ENCODE data around the gene ZCRB1.
A peak's percentile ranks its signal among the peaks of the same experiment; 100 is the strongest.
"Not testable (repeated sequence)": the region's sequence is repeated elsewhere in the genome, so short reads cannot be mapped to it uniquely, and the experiment has no call there.

The ZCRB1 gene

DNA sequence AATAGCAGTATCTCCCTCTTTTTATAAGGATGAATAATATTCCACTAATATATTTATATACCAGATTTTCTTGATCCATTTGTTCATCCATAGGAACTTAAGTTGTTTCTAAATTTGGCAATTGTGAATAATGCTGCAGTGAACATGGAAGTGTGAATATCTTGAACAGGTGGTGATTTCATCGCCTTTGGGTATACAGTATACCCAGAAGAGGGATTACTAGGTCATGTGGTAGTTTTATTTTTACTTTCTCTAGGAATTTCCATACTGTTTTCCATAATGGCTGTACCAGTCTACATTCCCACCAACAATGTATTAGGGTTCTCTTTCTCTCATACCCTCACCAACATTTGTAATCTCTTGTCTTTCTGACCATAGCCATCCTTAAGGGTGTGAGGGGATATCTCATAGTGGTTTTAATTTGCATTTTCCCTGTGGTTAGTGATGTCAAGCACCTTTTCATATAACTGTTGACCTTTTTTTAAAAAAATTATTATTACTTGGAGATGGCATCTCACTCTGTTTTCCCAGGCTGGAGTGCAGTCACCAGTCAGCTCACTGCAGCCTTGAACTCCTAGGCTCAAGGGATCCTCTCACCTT is 20.6 kb upstream of the ZCRB1 start:
- H3K4me3 Mint-ChIP-seq, result no peak overlapping the region
- CTCF ChIA-PET, result interaction anchor here (1.2 to 1.4 kb wide), 2 partner anchors 26 kb away, joined by 3 to 4 read pairs; no protein-coding TSS in a partner anchor
- peaks cover 16% of the 10 kb centered on the region for H3K36me3 Mint-ChIP-seq
- no peak for DNase-seq
- H3K4me1 Mint-ChIP-seq, result no peaks in the 10 kb centered on the region
- H3K27me3 Mint-ChIP-seq, result no peaks in the 10 kb centered on the region
- H3K9me3 Mint-ChIP-seq, result no peaks in the 10 kb centered on the region
- no peak overlapping the region for H3K27ac Mint-ChIP-seq

DNA sequence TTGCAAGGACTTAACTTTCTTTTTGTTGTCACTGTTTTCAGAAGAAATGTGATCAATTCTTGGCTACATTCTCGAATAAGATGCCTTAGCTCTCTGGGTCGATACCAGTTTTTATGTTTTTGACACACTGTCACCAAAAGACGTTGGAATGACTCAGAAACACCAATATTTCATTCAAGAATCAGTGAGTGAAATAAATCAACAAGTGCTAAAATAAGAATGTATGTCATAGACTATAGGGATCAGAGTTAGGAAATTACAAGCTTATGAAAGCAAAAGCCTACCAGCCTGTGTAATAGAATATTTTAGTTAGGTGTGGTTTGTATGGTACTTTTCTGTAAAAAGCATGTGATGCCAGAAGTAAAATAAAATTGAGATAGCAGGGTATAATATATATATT is 17.8 kb upstream of the ZCRB1 start:
- Mint-ChIP-seq H3K9me3 (no peaks in the 10 kb centered on the region), H3K27me3 (no peaks in the 10 kb centered on the region), H3K4me1 (peaks cover under 1% of the 10 kb centered on the region), H3K36me3 (peaks cover 12% of the 10 kb centered on the region), H3K27ac (no peak overlapping the region), H3K4me3 (no peak overlapping the region)
- DNase-seq, result no peak
- CTCF ChIA-PET, result interaction anchor here (1.0 kb wide), 1 partner anchor 28 kb away, joined by 3 read pairs; no protein-coding TSS in a partner anchor

DNA sequence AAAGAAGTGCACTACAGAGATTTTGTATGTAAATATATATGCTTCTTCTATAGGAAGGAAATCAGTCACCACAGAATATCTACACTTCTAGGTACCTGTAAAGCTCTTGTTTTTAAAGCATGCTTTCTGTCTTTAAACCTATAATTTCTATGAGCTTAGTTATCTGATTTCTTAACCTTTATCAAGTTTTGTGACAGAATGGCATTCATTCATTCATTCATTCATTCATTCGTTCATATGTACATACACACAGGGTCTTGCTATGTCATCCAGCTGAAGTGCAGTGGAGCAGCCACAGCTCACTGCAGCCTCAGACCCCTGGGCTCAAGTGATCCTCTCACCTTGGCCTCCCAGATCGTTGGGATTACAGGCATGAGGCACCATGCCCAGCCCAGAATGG is 16.1 kb upstream of the ZCRB1 start:
- Mint-ChIP-seq H3K9me3 (no peaks in the 10 kb centered on the region), H3K27me3 (no peaks in the 10 kb centered on the region), H3K36me3 (peaks cover 18% of the 10 kb centered on the region), H3K27ac (no peak overlapping the region), H3K4me1 (peaks cover 7% of the 10 kb centered on the region), H3K4me3 (no peak overlapping the region)
- DNase-seq, result no peak
- CTCF ChIA-PET, result interaction anchor here (1.3 kb wide), 1 partner anchor 10 kb away, joined by 4 read pairs; no protein-coding TSS in a partner anchor

DNA sequence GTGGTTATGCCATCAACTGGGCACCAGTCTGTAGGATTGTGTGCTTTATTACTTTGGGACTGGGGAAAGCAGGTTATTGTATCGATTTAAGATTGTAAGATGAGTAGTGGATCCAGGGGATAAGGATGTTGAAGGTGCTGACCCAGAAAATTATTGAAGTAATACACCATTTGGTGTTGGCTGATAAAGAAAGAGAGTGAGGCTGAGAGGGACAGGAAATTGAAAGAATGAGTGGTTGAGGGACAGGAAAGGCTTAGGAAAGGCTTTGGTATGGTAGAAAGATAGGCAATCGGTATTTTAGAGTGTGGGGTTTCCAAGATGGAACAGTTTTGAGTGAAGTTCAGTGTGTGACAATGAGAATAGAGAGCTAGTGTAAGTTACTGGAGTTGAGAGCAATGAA is 12.4 kb upstream of the ZCRB1 start:
- Mint-ChIP-seq H3K36me3 (peaks cover 19% of the 10 kb centered on the region), H3K9me3 (no peaks in the 10 kb centered on the region), H3K4me1 (peaks cover 22% of the 10 kb centered on the region), H3K27me3 (no peaks in the 10 kb centered on the region), H3K4me3 (no peak overlapping the region), H3K27ac (no peak overlapping the region)
- CTCF ChIA-PET, result no interaction called here
- no peak for DNase-seq

DNA sequence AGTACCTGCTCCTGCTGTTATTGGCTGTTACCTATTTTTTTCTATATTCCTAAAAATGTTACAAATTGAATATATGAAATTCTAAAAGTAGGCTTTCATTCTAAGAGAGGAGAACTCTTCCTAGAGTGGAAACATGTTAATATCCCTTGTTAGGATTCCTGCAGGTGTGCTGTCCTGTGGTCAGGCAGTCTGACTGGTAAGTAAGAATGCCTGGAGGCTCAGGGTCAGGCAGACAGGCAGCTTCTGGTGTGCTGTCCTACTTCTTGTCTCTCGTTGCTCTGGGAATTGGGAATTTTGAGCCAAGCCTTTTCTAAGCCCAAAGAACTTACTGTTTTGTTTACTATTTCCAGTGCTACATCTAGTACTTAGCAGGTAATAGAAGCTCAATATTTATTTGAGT is 10.4 kb upstream of the ZCRB1 start:
- Mint-ChIP-seq H3K27me3 (no peaks in the 10 kb centered on the region), H3K9me3 (no peaks in the 10 kb centered on the region), H3K36me3 (peaks cover 19% of the 10 kb centered on the region), H3K4me1 (peaks cover 32% of the 10 kb centered on the region), H3K4me3 (no peak overlapping the region), H3K27ac (no peak overlapping the region)
- no peak for DNase-seq
- CTCF ChIA-PET, result no interaction called here

DNA sequence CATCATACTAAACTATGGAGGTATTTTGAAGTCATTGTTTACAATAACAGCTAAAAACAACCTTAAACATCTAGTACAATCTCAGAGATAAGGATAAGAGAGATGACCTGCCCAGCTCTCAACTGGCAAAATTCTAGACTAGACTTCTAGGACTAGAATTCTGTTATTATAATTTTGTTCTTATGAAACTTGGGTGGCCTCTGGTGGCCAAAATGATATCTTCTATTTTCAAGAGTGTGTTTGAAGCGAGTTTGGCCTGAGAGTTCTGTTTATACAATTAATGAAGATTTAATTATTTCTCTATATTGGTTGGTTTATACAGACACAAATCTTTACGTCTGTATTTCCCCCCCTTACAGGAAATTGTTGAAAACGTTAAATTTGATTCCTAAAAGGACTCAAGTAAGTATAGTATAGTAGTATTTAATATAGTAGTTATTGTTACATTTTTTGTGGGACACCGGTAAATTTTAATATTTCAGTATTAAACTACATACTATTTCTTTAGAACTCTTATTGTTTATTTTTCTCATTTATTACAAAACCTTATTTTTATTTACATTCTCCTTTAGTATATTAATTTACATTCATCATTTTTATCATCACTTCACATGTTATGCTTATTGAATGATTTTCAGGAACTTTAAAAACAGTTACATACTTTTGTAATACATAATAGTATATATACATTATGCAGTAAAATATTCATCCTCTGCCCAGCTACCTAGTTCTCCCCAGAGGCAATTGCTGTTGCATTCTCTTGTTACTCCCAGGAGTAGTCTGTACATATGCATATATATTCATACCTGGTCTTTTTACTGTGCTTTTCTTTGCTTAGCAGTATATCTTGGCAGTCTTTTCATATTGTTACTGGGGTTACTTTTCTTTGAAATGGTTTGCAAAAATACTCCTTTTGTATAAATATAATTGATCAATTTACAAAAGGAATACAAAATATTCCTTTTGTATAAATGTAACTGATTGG is 6.7 kb upstream of the ZCRB1 start:
- peak; percentile 36 for DNase-seq
- no peaks in the 10 kb centered on the region for H3K9me3 Mint-ChIP-seq
- no peak overlapping the region for H3K27ac Mint-ChIP-seq
- no peaks in the 10 kb centered on the region for H3K27me3 Mint-ChIP-seq
- H3K36me3 Mint-ChIP-seq, result peaks cover 15% of the 10 kb centered on the region
- H3K4me1 Mint-ChIP-seq, result peaks cover 47% of the 10 kb centered on the region
- no peak overlapping the region for H3K4me3 Mint-ChIP-seq
- CTCF ChIA-PET, result interaction anchor here (0.8 to 1.9 kb wide), 12 partner anchors 10 to 228 kb away, joined by 3 to 6 read pairs (median 3); partner anchors contain the start of gene GXYLT1

DNA sequence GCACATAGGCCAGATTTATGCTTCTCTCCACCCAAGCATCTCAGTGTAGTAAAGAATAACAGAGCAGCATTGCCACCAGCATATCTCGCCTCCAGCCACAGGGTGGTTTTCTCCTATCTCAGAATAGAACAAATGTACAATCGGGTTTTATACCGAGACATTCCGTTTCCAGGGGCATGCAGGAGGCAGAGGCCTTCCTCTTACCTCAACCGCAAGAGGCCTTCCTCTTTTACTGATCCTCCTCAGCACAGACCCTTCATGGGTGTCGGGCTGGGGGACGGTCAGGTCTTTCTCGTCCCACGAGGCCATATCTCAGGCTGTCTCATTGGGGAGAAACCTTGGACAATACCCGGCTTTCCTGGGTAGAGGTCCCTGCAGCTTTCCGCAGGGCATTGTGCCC is 4.2 kb upstream of the ZCRB1 start:
- H3K4me3 Mint-ChIP-seq, DNase-seq, H3K27me3 Mint-ChIP-seq, H3K9me3 Mint-ChIP-seq: not testable (repeated sequence)
- Mint-ChIP-seq H3K36me3 (peaks cover 13% of the 10 kb centered on the region), H3K27ac (peak overlapping the region; percentile 13), H3K4me1 (peaks cover 61% of the 10 kb centered on the region)
- CTCF ChIA-PET, result interaction anchor here (1.5 kb wide), 1 partner anchor 42 kb away, joined by 3 read pairs; no protein-coding TSS in a partner anchor

DNA sequence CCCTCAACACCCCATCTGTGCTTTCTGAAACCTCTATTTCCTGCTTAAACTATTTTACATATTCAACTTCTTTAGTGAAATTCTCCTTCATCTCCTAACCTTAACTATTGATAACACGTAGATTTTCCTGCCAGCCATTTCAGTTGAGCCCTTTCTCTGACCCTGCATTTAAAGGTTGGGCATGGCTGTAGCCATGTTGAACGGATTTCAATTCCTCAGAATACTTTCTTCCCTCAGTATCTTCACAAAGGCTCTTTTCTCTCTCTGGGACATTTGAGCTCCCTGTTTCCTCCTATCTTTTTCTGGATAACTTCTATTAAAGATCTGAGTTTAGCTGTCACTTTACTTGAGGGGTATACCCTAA is 1.3 kb upstream of the ZCRB1 start:
- Mint-ChIP-seq H3K36me3 (peaks cover 15% of the 10 kb centered on the region), H3K4me3 (peak overlapping the region; percentile 95), H3K27ac (peak overlapping the region; percentile 93), H3K27me3 (no peaks in the 10 kb centered on the region), H3K9me3 (no peaks in the 10 kb centered on the region), H3K4me1 (peaks cover 56% of the 10 kb centered on the region)
- CTCF ChIA-PET, result no interaction called here
- DNase-seq, result no peak

DNA sequence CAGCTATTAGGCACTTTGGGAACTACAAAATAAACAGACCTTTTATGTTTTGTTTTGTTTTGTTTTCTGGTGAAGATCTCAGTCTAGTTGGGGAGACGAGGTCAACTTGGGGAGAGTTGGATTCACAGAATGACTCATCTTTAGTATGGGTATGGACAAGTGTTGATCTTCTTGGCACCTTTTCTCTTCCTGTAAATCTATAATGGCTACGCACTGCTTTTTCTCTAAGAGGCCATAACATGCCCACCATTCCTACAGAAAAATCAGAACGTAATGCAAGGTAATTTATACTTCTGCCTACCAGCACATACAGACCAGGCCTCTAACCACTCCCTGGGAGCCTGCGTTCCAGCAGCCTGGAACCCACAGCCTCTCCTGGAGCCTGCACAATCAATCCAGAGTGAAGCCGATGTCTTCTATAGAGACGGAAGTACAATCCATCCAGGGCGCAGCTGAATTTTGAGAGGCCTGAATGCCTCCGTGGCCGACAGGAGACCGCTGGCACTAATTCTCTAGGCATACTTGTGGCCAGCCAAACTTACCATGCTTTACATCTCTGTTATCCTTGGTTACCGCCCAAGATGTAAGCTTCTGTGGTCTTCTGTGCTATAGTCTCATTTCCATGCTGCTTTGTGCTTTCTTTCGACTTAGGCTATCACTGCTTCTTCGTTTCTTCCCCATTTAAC is 790 bp upstream of the ZCRB1 start:
- H3K27me3 Mint-ChIP-seq, result no peaks in the 10 kb centered on the region
- H3K4me1 Mint-ChIP-seq, result peaks cover 52% of the 10 kb centered on the region
- H3K9me3 Mint-ChIP-seq, result no peaks in the 10 kb centered on the region
- H3K27ac Mint-ChIP-seq, result peak overlapping the region; percentile 93
- peak overlapping the region; percentile 95 for H3K4me3 Mint-ChIP-seq
- CTCF ChIA-PET, result interaction anchor here (0.9 kb wide), 1 partner anchor 45 kb away, joined by 4 read pairs; no protein-coding TSS in a partner anchor
- DNase-seq, result peak; percentile 28
- peaks cover 15% of the 10 kb centered on the region for H3K36me3 Mint-ChIP-seq

DNA sequence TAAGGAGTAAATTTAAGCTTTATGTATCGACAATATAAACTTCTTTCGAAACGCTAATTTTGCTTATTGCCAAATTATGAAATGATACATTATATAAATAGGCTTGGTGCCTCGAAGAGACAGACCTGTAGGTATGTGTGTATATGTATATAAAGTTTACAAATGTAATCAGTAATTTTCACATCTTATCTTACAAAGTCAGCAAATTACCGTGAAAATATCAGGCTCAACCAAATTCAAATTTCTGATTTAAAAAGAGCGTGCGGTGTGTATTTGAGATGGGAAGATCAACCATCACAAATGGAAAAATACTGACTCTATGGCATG is 605 bp downstream of the ZCRB1 start:
- peak overlapping the region; percentile 95 for H3K4me3 Mint-ChIP-seq

DNA sequence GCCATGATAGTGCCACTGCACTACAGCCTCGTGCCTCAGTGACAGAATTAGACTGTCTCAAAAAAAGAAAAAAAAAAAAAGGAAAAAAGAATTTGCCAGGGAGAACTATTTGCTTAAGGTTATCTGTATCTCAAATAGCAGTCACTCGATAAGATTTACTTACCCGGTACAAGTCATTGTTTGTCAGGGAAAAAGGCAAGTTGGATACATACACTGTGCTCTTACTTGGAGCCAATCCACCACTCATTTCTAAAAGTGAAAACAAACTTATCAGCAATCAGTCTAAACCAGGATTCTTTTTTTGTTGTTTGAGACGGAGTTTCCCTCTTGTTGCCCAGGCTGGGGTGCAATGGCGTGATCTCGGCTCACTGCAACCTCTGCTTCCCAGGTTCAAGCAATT is 2.0 kb downstream of the ZCRB1 start:
- Mint-ChIP-seq H3K27me3 (no peaks in the 10 kb centered on the region), H3K36me3 (peaks cover 16% of the 10 kb centered on the region), H3K4me3 (no peak overlapping the region), H3K4me1 (peaks cover 38% of the 10 kb centered on the region), H3K9me3 (no peaks in the 10 kb centered on the region), H3K27ac (no peak overlapping the region)
- CTCF ChIA-PET, result interaction anchor here (1.3 kb wide), 1 partner anchor 48 kb away, joined by 3 read pairs; no protein-coding TSS in a partner anchor
- no peak for DNase-seq

More for the DNA sequence above, 605 bp downstream of the ZCRB1 start:
- H3K36me3 Mint-ChIP-seq, result peaks cover 20% of the 10 kb centered on the region
- H3K27ac Mint-ChIP-seq, result peak overlapping the region; percentile 93
- CTCF ChIA-PET, result no interaction called here
- H3K4me1 Mint-ChIP-seq, result peaks cover 44% of the 10 kb centered on the region
- H3K9me3 Mint-ChIP-seq, result no peaks in the 10 kb centered on the region
- H3K27me3 Mint-ChIP-seq, result no peaks in the 10 kb centered on the region
- no peak for DNase-seq

DNA sequence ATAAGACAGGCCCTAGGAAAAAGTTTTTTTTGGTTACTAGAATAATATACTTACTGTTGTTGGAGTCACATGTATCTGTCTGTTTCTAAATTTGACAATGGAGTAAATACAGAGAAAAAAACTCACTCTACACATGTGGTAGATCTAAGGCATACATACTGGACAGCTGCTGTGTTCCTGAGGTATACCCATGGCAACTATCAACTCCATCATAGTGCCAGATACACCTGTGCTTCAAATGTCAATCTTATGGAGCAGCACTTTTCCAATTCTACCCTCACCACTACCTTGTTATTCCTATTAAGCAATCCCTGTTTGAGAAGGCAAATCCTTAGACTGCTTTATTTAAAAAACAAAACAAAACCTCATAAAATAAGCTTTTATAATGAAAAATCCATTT is 3.3 kb downstream of the ZCRB1 start:
- no peak overlapping the region for H3K27ac Mint-ChIP-seq
- peaks cover 13% of the 10 kb centered on the region for H3K36me3 Mint-ChIP-seq
- H3K4me3 Mint-ChIP-seq, result no peak overlapping the region
- no peak for DNase-seq
- H3K4me1 Mint-ChIP-seq, result peaks cover 27% of the 10 kb centered on the region
- no peaks in the 10 kb centered on the region for H3K27me3 Mint-ChIP-seq
- CTCF ChIA-PET, result interaction anchor here (0.9 kb wide), 1 partner anchor 14 kb away, joined by 3 read pairs; no protein-coding TSS in a partner anchor
- no peaks in the 10 kb centered on the region for H3K9me3 Mint-ChIP-seq

DNA sequence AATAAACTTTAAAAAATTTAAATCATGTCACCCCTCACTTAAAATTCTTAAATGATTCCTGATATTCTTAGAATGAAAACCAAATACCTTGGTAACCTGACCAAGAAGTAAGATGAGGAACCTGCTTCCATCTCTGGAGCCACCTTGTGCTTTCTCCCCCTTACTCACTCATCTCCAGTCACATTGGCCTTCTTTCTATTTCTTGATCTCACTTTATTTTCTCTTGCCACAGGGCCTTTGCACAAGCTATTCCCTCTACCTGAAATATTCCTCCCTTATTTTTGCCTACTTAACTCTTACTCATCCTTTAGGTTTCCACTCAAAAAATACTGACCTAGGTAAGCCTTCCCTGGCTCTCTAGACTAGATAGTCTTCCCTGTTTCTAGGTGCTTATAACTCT is 5.1 kb downstream of the ZCRB1 start:
- no peaks in the 10 kb centered on the region for H3K27me3 Mint-ChIP-seq
- H3K4me1 Mint-ChIP-seq, result peaks cover 15% of the 10 kb centered on the region

DNA sequence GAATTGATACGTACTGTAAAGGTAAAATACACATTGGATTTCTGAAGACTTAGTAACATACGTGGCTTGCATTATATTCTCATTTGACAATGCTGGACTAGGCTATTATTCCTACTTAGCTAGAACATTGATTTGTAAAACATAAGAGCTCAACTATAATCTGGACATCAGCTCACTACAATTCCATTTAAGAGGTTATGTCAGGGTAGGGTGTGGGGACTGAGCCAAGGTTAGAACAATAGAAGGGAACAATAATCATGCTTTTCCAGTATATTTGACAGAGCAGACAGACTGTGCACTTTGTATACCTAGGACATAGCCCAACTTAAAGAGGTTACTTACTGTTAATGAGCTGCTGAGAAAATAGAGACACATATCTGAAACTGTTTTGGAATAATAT is 10.8 kb downstream of the ZCRB1 start:
- Mint-ChIP-seq H3K4me3 (no peak overlapping the region), H3K4me1 (no peaks in the 10 kb centered on the region), H3K27ac (no peak overlapping the region), H3K36me3 (peaks cover 14% of the 10 kb centered on the region), H3K27me3 (no peaks in the 10 kb centered on the region), H3K9me3 (no peaks in the 10 kb centered on the region)
- no peak for DNase-seq
- CTCF ChIA-PET, result interaction anchor here (1.2 kb wide), 1 partner anchor 57 kb away, joined by 3 read pairs; no protein-coding TSS in a partner anchor

More for the DNA sequence above, 5.1 kb downstream of the ZCRB1 start:
- Mint-ChIP-seq H3K36me3 (peaks cover 12% of the 10 kb centered on the region), H3K9me3 (no peaks in the 10 kb centered on the region), H3K4me3 (no peak overlapping the region), H3K27ac (no peak overlapping the region)
- DNase-seq, result no peak
- CTCF ChIA-PET, result no interaction called here

All from activated naive CD4-positive, alpha-beta T cell treated with anti-CD3 and anti-CD28 coated beads, Interleukin-2, amount 10 ng/mL, durations not matched to agents 7 days and 5 days (primary cell).